A549 (cell line): ENCODE measurements around the gene ENTHD1. TPM values are rescaled to one million over a fixed set of nuclear protein-coding genes. Genes with fewer than 3 reads are reported as not detected.

Experiments used
- ATAC-seq, 2 experiments: fragments of 200-7000 bp in 1 of 2; fragments of >200 bp in 1 of 2; cut with Nextera tagmentation in 1 of 2; cut with Tn5 transposase in 1 of 2; 3 replicates each; pipeline versions ENCODE4 v1.8.0 to v1.9.1; 2018 to 2020; ENCODE audit warnings: mild to moderate bottlenecking in 1 of 2, moderate library complexity in 1 of 2
- CTCF ChIA-PET: fragments of 300-600 bp; sonication (Branson Sonifier 250); formaldehyde crosslinking; extraction: SDS; loops from one replicate; lab custom pipeline; 2021; ENCODE audit warnings: antibody characterized with exemption, inconsistent platforms; lab: Yijun Ruan, JAX
- POLR2A ChIA-PET: fragments of 350-600 bp; formaldehyde crosslinking; extraction: SDS; loops from one replicate; lab custom pipeline; 2021; ENCODE audit warnings: antibody characterized with exemption, inconsistent platforms; lab: Yijun Ruan, JAX
- DNase-seq, 2 experiments: peaks; one replicate each; pipeline versions ENCODE4 v3.0.0 to v3.0.0-alpha.2; 2011 to 2016; ENCODE audit warnings: low read depth in 1 of 2, low spot score in 1 of 2
- FAIRE-seq: peaks from 2 replicates; lab custom pipeline; 2011; peaks lifted over from hg19 to GRCh38; lab: Jason Lieb, UNC
- H3K27ac ChIP-seq, 2 experiments: fragments of >200 bp; sonication (Bioruptor Twin); formaldehyde crosslinking; 3 replicates each; pipeline ENCODE4 v1.5.1; 2016 to 2017
- H3K4me1 ChIP-seq: fragments of >200 bp; sonication (Bioruptor Twin); formaldehyde crosslinking; 3 replicates; pipeline ENCODE4 v1.6.1; 2016
- H3K4me2 ChIP-seq: fragments of >200 bp; sonication (Bioruptor Twin); formaldehyde crosslinking; 3 replicates; pipeline ENCODE4 v1.6.1; 2016
- H3K4me3 ChIP-seq: fragments of >200 bp; sonication (Bioruptor Twin); formaldehyde crosslinking; 3 replicates; pipeline ENCODE4 v1.5.1; 2016
- H3K9me3 ChIP-seq: fragments of >200 bp; sonication (Bioruptor Twin); formaldehyde crosslinking; 3 replicates; pipeline ENCODE4 v1.6.1; 2016
- BHLHE40 ChIP-seq: IDR thresholded peaks from 2 replicates; pipeline ENCODE4 v1.6.1; 2012; ENCODE audit warnings: low read depth, low read length, inconsistent platforms
- CEBPB ChIP-seq, 2 experiments: fragments of >200 bp in 1 of 2; sonication (Bioruptor Twin) in 1 of 2; formaldehyde crosslinking in 1 of 2; IDR thresholded peaks; 2 replicates each; pipeline ENCODE4 v1.6.1; 2012 to 2016
- CHD4 ChIP-seq: fragments of 200-600 bp; sonication (generic); IDR thresholded peaks from 2 replicates; pipeline ENCODE4 v1.6.1; 2016; ENCODE audit warnings: antibody characterized with exemption, mild to moderate bottlenecking, borderline replicate concordance
- FOSL2 ChIP-seq, 2 experiments: fragments of 450-650 bp in 1 of 2; fragments of >200 bp in 1 of 2; sonication (Bioruptor Twin) in 1 of 2; formaldehyde crosslinking; IDR thresholded peaks; 2 replicates each; pipeline versions ENCODE4 v1.5.0 to v1.6.1; 2016 to 2020; ENCODE audit warnings: mild to moderate bottlenecking in 1 of 2, moderate library complexity in 1 of 2
- FOXS1 ChIP-seq: fragments of 250-450 bp; sonication (Bioruptor Pico); IDR thresholded peaks from 2 replicates; pipeline ENCODE4 v1.5.0; 2020; ENCODE audit warnings: mild to moderate bottlenecking, moderate library complexity
- GATA3 ChIP-seq: IDR thresholded peaks from 2 replicates; pipeline ENCODE4 v1.6.1; 2012; ENCODE audit warnings: borderline replicate concordance
- HDAC2 ChIP-seq: fragments of 200-600 bp; sonication (generic); IDR thresholded peaks from 2 replicates; pipeline ENCODE4 v1.6.1; 2016
- HOXA7 ChIP-seq: fragments of 250-450 bp; sonication (Bioruptor Pico); IDR thresholded peaks from 2 replicates; pipeline ENCODE4 v1.5.0; 2020; ENCODE audit warnings: mild to moderate bottlenecking, moderate library complexity
- HOXB13 ChIP-seq: fragments of 250-450 bp; sonication (Bioruptor Pico); IDR thresholded peaks from 2 replicates; pipeline ENCODE4 v1.5.0; 2020; ENCODE audit warnings: low read depth, mild to moderate bottlenecking, moderate library complexity
- KDM5A ChIP-seq: fragments of 200-600 bp; sonication (generic); IDR thresholded peaks from 2 replicates; pipeline ENCODE4 v1.6.1; 2016; ENCODE audit warnings: antibody characterized with exemption, mild to moderate bottlenecking
- MAZ ChIP-seq: fragments of 150-350 bp; IDR thresholded peaks from 2 replicates; pipeline ENCODE4 v1.6.1; 2014; ENCODE audit warnings: antibody characterized with exemption, low read depth, low read length, borderline replicate concordance
- MYC ChIP-seq: IDR thresholded peaks from 2 replicates; pipeline ENCODE4 v1.6.1; 2012; ENCODE audit warnings: mild to moderate bottlenecking, inconsistent platforms, low read length, improper control_type of control experiment, borderline replicate concordance
- NPAS2 ChIP-seq: fragments of 250-450 bp; sonication (Bioruptor Pico); IDR thresholded peaks from 2 replicates; pipeline ENCODE4 v1.8.0; 2022; ENCODE audit warnings: mild to moderate bottlenecking, moderate library complexity, borderline replicate concordance
- RARB ChIP-seq: fragments of 250-450 bp; sonication (Bioruptor Pico); IDR thresholded peaks from 2 replicates; pipeline ENCODE4 v1.8.0; 2021; ENCODE audit warnings: mild to moderate bottlenecking, moderate library complexity
- RCOR1 ChIP-seq: fragments of 150-350 bp; IDR thresholded peaks from 2 replicates; pipeline ENCODE4 v1.6.1; 2014; ENCODE audit warnings: antibody characterized with exemption, low read length, low read depth
- RFX5 ChIP-seq: fragments of 450-650 bp; IDR thresholded peaks from 2 replicates; pipeline ENCODE4 v1.7.1; 2014; ENCODE audit warnings: antibody characterized with exemption, mild to moderate bottlenecking, moderate library complexity
- ZFP36 ChIP-seq: fragments of 450-650 bp; IDR thresholded peaks from 2 replicates; pipeline ENCODE4 v1.6.1; 2014; ENCODE audit warnings: borderline replicate concordance; ENCODE audit not compliant: partially characterized antibody
- WGBS: methylation state at CpG from one replicate; pipeline ENCODE4 v1.1.6; 2017; ENCODE audit errors: missing lambda C conversion rate; 5-methylcytosine and 5-hydroxymethylcytosine counted together
- polyA plus RNA-seq, 4 experiments: library from polyadenylated mRNA; depleted of rRNA in 3 of 4; stranded (reverse); fragments of >200 nt; fragmentation: RNase III in 1 of 4; extraction: RNeasy Plus Mini Kit Qiagen cat#74134 plus additional on column Dnase treatment in 1 of 4; gene quantifications; 2 replicates in 3 of 4; 3 replicates in 1 of 4; pipeline ENCODE4 v1.2.3, GENCODE V29; 2011 to 2017
- TF ChIP-seq, protein P1 (sequence below): fragments of >200 bp; sonication (Bioruptor Twin); formaldehyde crosslinking; IDR thresholded peaks from 3 replicates; pipeline ENCODE4 v1.5.1; 2016
- TF ChIP-seq, protein P2 (sequence below): fragments of >200 bp; sonication (Bioruptor Twin); formaldehyde crosslinking; IDR thresholded peaks from 3 replicates; pipeline ENCODE4 v1.6.1; 2016
- TF ChIP-seq, protein P3 (sequence below): fragments of 150-350 bp; IDR thresholded peaks from 2 replicates; pipeline ENCODE4 v1.6.1; 2014; ENCODE audit warnings: low read depth, mild to moderate bottlenecking, low read length
- TF ChIP-seq, protein P4 (sequence below): fragments of >200 bp; sonication (Bioruptor Twin); formaldehyde crosslinking; IDR thresholded peaks from 2 replicates; pipeline ENCODE4 v1.6.1; 2016

ENTHD1 gene
- polyA plus RNA-seq, 2 of the 4 experiments (the other 2 are of a cell fraction): not detected

DNA sequence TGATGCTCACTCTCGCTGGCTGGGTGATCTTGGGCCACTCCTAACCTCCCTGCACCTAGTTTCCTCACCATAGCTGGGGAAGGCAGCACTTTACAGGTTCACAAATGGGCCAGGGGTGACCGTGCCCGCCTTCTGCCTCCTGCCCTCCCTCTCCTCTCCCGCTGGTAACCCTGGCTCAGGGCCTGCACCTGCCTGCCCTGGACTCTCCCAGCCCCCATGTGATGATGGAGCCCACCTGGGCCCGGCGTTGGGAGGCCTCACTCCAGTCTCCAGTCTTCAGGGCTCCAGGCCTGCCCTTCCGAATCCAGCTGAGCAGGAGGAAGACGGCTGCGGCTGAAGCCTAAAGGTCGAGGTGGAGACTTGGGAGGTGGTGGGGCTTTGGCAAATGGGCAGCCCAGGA, 170.1 kb downstream of the ENTHD1 start:
- ChIA-PET POLR2A (no interaction called here), CTCF (no interaction called here)
- H3K4me1 ChIP-seq: 0 out of 3 replicates have a peak, but pooled peaks cover 4% of the 10 kb centered on the region
- H3K4me3 ChIP-seq: no peak overlapping the region
- DNase-seq (no peak), FAIRE-seq (no peak), ATAC-seq (no peak)
- WGBS: 59% methylated on average over 5 of the region's 10 CpGs
- no peak overlapping the region for H3K27ac ChIP-seq
- no peaks in the 10 kb centered on the region for H3K9me3 ChIP-seq
- H3K4me2 ChIP-seq: no peak overlapping the region
- TF ChIP-seq KDM5A (no peak), MAZ (no peak), RARB (CRISPR knock-in tag) (no peak), MYC (no peak), BHLHE40 (no peak), HOXA7 (CRISPR knock-in tag) (no peak), FOSL2 (IDR thresholded peaks at IDR 0.05) (no peak), FOSL2 (CRISPR knock-in tag; IDR thresholded peaks at IDR 0.05) (no peak), ZFP36 (no peak)
- TF ChIP-seq, protein P1, sequence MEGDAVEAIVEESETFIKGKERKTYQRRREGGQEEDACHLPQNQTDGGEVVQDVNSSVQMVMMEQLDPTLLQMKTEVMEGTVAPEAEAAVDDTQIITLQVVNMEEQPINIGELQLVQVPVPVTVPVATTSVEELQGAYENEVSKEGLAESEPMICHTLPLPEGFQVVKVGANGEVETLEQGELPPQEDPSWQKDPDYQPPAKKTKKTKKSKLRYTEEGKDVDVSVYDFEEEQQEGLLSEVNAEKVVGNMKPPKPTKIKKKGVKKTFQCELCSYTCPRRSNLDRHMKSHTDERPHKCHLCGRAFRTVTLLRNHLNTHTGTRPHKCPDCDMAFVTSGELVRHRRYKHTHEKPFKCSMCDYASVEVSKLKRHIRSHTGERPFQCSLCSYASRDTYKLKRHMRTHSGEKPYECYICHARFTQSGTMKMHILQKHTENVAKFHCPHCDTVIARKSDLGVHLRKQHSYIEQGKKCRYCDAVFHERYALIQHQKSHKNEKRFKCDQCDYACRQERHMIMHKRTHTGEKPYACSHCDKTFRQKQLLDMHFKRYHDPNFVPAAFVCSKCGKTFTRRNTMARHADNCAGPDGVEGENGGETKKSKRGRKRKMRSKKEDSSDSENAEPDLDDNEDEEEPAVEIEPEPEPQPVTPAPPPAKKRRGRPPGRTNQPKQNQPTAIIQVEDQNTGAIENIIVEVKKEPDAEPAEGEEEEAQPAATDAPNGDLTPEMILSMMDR: no peak

DNA sequence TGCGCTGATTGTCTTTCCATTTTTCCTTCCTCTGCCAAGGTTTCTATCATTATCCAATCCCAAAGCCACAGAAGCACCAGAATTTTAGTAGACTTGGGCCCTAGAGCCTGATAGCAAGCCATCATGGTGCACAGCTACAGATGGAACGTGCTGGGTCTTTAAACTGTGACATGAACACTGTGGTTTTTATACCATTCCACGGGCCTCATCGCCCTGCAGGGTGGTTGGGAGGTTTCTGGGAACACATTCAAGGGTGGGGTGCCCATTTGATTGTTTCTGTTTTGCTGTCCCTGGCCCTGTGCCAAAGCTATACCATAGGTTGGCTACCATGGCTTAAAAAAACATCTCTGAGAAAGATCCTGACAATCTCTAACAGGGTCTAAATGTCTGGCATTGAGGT, 171.1 kb downstream of the ENTHD1 start:
- DNase-seq: no peak
- WGBS: 44% methylated on average over 4 of the region's 4 CpGs
- no peak for FAIRE-seq
- ChIA-PET CTCF (no interaction called here), POLR2A (no interaction called here)
- no peak for TF ChIP-seq RFX5
- TF ChIP-seq RCOR1: no peak
- TF ChIP-seq, protein P2, sequence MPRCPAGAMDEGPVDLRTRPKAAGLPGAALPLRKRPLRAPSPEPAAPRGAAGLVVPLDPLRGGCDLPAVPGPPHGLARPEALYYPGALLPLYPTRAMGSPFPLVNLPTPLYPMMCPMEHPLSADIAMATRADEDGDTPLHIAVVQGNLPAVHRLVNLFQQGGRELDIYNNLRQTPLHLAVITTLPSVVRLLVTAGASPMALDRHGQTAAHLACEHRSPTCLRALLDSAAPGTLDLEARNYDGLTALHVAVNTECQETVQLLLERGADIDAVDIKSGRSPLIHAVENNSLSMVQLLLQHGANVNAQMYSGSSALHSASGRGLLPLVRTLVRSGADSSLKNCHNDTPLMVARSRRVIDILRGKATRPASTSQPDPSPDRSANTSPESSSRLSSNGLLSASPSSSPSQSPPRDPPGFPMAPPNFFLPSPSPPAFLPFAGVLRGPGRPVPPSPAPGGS: no peak
- no peak for TF ChIP-seq CEBPB (IDR thresholded peaks at IDR 0.05)
- no peak for TF ChIP-seq HOXB13
- TF ChIP-seq, protein P3, sequence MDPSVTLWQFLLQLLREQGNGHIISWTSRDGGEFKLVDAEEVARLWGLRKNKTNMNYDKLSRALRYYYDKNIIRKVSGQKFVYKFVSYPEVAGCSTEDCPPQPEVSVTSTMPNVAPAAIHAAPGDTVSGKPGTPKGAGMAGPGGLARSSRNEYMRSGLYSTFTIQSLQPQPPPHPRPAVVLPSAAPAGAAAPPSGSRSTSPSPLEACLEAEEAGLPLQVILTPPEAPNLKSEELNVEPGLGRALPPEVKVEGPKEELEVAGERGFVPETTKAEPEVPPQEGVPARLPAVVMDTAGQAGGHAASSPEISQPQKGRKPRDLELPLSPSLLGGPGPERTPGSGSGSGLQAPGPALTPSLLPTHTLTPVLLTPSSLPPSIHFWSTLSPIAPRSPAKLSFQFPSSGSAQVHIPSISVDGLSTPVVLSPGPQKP: no peak
- TF ChIP-seq, protein P4, sequence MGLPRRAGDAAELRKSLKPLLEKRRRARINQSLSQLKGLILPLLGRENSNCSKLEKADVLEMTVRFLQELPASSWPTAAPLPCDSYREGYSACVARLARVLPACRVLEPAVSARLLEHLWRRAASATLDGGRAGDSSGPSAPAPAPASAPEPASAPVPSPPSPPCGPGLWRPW: no peak
- TF ChIP-seq NPAS2 (CRISPR knock-in tag): no peak
- TF ChIP-seq, protein P1: no peak
- no peak for TF ChIP-seq HDAC2
- no peak for TF ChIP-seq GATA3
- TF ChIP-seq KDM5A: no peak
- TF ChIP-seq HOXA7 (CRISPR knock-in tag): no peak
- TF ChIP-seq CHD4: no peak
- TF ChIP-seq MYC: no peak
- no peak for TF ChIP-seq FOXS1 (CRISPR knock-in tag)
- Histone ChIP-seq H3K27ac (no peak overlapping the region), H3K4me1 (0 out of 3 replicates have a peak, but pooled peaks cover 4% of the 10 kb centered on the region), H3K4me3 (no peak overlapping the region), H3K9me3 (no peaks in the 10 kb centered on the region), H3K4me2 (no peak overlapping the region)
- ATAC-seq: no peak
